A549 (cell line): ENCODE measurements around the gene CACNG5. TPM values are rescaled to one million over a fixed set of nuclear protein-coding genes. Genes with fewer than 3 reads are reported as not detected.

Experiments used
- ATAC-seq, 2 experiments: fragments of 200-7000 bp in 1 of 2; fragments of >200 bp in 1 of 2; cut with Nextera tagmentation in 1 of 2; cut with Tn5 transposase in 1 of 2; 3 replicates each; pipeline versions ENCODE4 v1.8.0 to v1.9.1; 2018 to 2020; ENCODE audit warnings: mild to moderate bottlenecking in 1 of 2, moderate library complexity in 1 of 2
- CTCF ChIA-PET: fragments of 300-600 bp; sonication (Branson Sonifier 250); formaldehyde crosslinking; extraction: SDS; loops from one replicate; lab custom pipeline; 2021; ENCODE audit warnings: antibody characterized with exemption, inconsistent platforms; lab: Yijun Ruan, JAX
- POLR2A ChIA-PET: fragments of 350-600 bp; formaldehyde crosslinking; extraction: SDS; loops from one replicate; lab custom pipeline; 2021; ENCODE audit warnings: antibody characterized with exemption, inconsistent platforms; lab: Yijun Ruan, JAX
- DNase-seq, 2 experiments: peaks; one replicate each; pipeline versions ENCODE4 v3.0.0 to v3.0.0-alpha.2; 2011 to 2016; ENCODE audit warnings: low read depth in 1 of 2, low spot score in 1 of 2
- FAIRE-seq: peaks from 2 replicates; lab custom pipeline; 2011; peaks lifted over from hg19 to GRCh38; lab: Jason Lieb, UNC
- H3K27ac ChIP-seq, 2 experiments: fragments of >200 bp; sonication (Bioruptor Twin); formaldehyde crosslinking; 3 replicates each; pipeline ENCODE4 v1.5.1; 2016 to 2017
- H3K4me1 ChIP-seq: fragments of >200 bp; sonication (Bioruptor Twin); formaldehyde crosslinking; 3 replicates; pipeline ENCODE4 v1.6.1; 2016
- H3K4me2 ChIP-seq: fragments of >200 bp; sonication (Bioruptor Twin); formaldehyde crosslinking; 3 replicates; pipeline ENCODE4 v1.6.1; 2016
- H3K4me3 ChIP-seq: fragments of >200 bp; sonication (Bioruptor Twin); formaldehyde crosslinking; 3 replicates; pipeline ENCODE4 v1.5.1; 2016
- H3K9me3 ChIP-seq: fragments of >200 bp; sonication (Bioruptor Twin); formaldehyde crosslinking; 3 replicates; pipeline ENCODE4 v1.6.1; 2016
- BHLHE40 ChIP-seq: IDR thresholded peaks from 2 replicates; pipeline ENCODE4 v1.6.1; 2012; ENCODE audit warnings: low read depth, low read length, inconsistent platforms
- CBX8 ChIP-seq: fragments of 200-600 bp; sonication (generic); IDR thresholded peaks from 2 replicates; pipeline ENCODE4 v1.6.1; 2016
- CTCF ChIP-seq: fragments of >200 bp; sonication (Bioruptor Twin); formaldehyde crosslinking; IDR thresholded peaks from 3 replicates; pipeline ENCODE4 v1.5.1; 2016
- EHF ChIP-seq: fragments of 250-450 bp; sonication (Bioruptor Pico); IDR thresholded peaks from 2 replicates; pipeline ENCODE4 v1.5.0; 2020; ENCODE audit warnings: mild to moderate bottlenecking
- ESRRA ChIP-seq: fragments of 150-350 bp; IDR thresholded peaks from 2 replicates; pipeline ENCODE4 v1.6.1; 2014; ENCODE audit warnings: mild to moderate bottlenecking, low read length, borderline replicate concordance
- FOSL2 ChIP-seq, 2 experiments: fragments of 450-650 bp in 1 of 2; fragments of >200 bp in 1 of 2; sonication (Bioruptor Twin) in 1 of 2; formaldehyde crosslinking; IDR thresholded peaks; 2 replicates each; pipeline versions ENCODE4 v1.5.0 to v1.6.1; 2016 to 2020; ENCODE audit warnings: mild to moderate bottlenecking in 1 of 2, moderate library complexity in 1 of 2
- GATA3 ChIP-seq: IDR thresholded peaks from 2 replicates; pipeline ENCODE4 v1.6.1; 2012; ENCODE audit warnings: borderline replicate concordance
- HOXB5 ChIP-seq: fragments of 250-450 bp; sonication (Bioruptor Pico); IDR thresholded peaks from 2 replicates; pipeline ENCODE4 v1.5.0; 2020; ENCODE audit warnings: mild to moderate bottlenecking, moderate library complexity
- NFE2L2 ChIP-seq: fragments of 150-350 bp; conservative IDR thresholded peaks from 2 replicates; pipeline ENCODE4 v1.6.1; 2014; ENCODE audit warnings: low read length
- NR3C1 ChIP-seq: fragments of >200 bp; sonication (Bioruptor Twin); formaldehyde crosslinking; IDR thresholded peaks from 3 replicates; pipeline ENCODE4 v1.6.1; 2017
- RARB ChIP-seq: fragments of 250-450 bp; sonication (Bioruptor Pico); IDR thresholded peaks from 2 replicates; pipeline ENCODE4 v1.8.0; 2021; ENCODE audit warnings: mild to moderate bottlenecking, moderate library complexity
- REST ChIP-seq: fragments of 200-600 bp; sonication (generic); IDR thresholded peaks from 2 replicates; pipeline ENCODE4 v1.6.1; 2016; ENCODE audit warnings: antibody characterized with exemption, mild to moderate bottlenecking, moderate library complexity
- RFX5 ChIP-seq: fragments of 450-650 bp; IDR thresholded peaks from 2 replicates; pipeline ENCODE4 v1.7.1; 2014; ENCODE audit warnings: antibody characterized with exemption, mild to moderate bottlenecking, moderate library complexity
- RNF2 ChIP-seq: fragments of 200-600 bp; sonication (generic); IDR thresholded peaks from 2 replicates; pipeline ENCODE4 v1.6.1; 2016; ENCODE audit warnings: low read depth, mild to moderate bottlenecking, antibody characterized with exemption, moderate library complexity, borderline replicate concordance
- SMC3 ChIP-seq: fragments of >200 bp; sonication (Bioruptor Twin); formaldehyde crosslinking; IDR thresholded peaks from 3 replicates; pipeline ENCODE4 v1.6.1; 2018; ENCODE audit warnings: inconsistent platforms
- SREBF2 ChIP-seq: fragments of 450-650 bp; IDR thresholded peaks from 2 replicates; pipeline ENCODE4 v1.6.1; 2014; ENCODE audit warnings: mild to moderate bottlenecking, moderate library complexity
- USF2 ChIP-seq: fragments of 450-650 bp; IDR thresholded peaks from 2 replicates; pipeline ENCODE4 v1.6.1; 2014; ENCODE audit warnings: antibody characterized with exemption
- WGBS: methylation state at CpG from one replicate; pipeline ENCODE4 v1.1.6; 2017; ENCODE audit errors: missing lambda C conversion rate; 5-methylcytosine and 5-hydroxymethylcytosine counted together
- polyA plus RNA-seq, 4 experiments: library from polyadenylated mRNA; depleted of rRNA in 3 of 4; stranded (reverse); fragments of >200 nt; fragmentation: RNase III in 1 of 4; extraction: RNeasy Plus Mini Kit Qiagen cat#74134 plus additional on column Dnase treatment in 1 of 4; gene quantifications; 2 replicates in 3 of 4; 3 replicates in 1 of 4; pipeline ENCODE4 v1.2.3, GENCODE V29; 2011 to 2017
- TF ChIP-seq, protein P1 (sequence below): IDR thresholded peaks from 2 replicates; pipeline ENCODE4 v1.6.1; 2012; ENCODE audit warnings: low read depth, borderline replicate concordance
- TF ChIP-seq, protein P2 (sequence below): fragments of 250-450 bp; sonication (Bioruptor Pico); IDR thresholded peaks from 2 replicates; pipeline ENCODE4 v1.5.0; 2021; ENCODE audit warnings: mild to moderate bottlenecking, moderate library complexity, borderline replicate concordance

The CACNG5 gene
- polyA plus RNA-seq, 2 of the 4 experiments (the other 2 are of a cell fraction), result 0.09 TPM; not detected in 1

- FAIRE-seq, result no peak
- H3K4me1 ChIP-seq, result no peaks in the 10 kb centered on the region
- no peak for DNase-seq
- no peaks in the 10 kb centered on the region for H3K9me3 ChIP-seq
- TF ChIP-seq, protein P1, sequence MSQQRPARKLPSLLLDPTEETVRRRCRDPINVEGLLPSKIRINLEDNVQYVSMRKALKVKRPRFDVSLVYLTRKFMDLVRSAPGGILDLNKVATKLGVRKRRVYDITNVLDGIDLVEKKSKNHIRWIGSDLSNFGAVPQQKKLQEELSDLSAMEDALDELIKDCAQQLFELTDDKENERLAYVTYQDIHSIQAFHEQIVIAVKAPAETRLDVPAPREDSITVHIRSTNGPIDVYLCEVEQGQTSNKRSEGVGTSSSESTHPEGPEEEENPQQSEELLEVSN, result no peak
- TF ChIP-seq GATA3 (no peak), ESRRA (no peak), FOSL2 (IDR thresholded peaks at IDR 0.05) (no peak), FOSL2 (CRISPR knock-in tag; IDR thresholded peaks at IDR 0.05) (no peak), RNF2 (no peak), BHLHE40 (no peak), HOXB5 (CRISPR knock-in tag) (no peak), SMC3 (no peak), CBX8 (no peak), EHF (CRISPR knock-in tag) (no peak), RFX5 (no peak), USF2 (no peak), NFE2L2 (no peak), SREBF2 (no peak), NR3C1 (no peak)
- TF ChIP-seq, protein P2, sequence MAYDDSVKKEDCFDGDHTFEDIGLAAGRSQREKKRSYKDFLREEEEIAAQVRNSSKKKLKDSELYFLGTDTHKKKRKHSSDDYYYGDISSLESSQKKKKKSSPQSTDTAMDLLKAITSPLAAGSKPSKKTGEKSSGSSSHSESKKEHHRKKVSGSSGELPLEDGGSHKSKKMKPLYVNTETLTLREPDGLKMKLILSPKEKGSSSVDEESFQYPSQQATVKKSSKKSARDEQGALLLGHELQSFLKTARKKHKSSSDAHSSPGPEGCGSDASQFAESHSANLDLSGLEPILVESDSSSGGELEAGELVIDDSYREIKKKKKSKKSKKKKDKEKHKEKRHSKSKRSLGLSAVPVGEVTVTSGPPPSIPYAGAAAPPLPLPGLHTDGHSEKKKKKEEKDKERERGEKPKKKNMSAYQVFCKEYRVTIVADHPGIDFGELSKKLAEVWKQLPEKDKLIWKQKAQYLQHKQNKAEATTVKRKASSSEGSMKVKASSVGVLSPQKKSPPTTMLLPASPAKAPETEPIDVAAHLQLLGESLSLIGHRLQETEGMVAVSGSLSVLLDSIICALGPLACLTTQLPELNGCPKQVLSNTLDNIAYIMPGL, result no peak
- no peak overlapping the region for H3K4me2 ChIP-seq
- no peak overlapping the region for H3K27ac ChIP-seq
- 61% methylated on average over 5 of the region's 5 CpGs for WGBS
- ChIA-PET CTCF (no interaction called here), POLR2A (no interaction called here)
- ATAC-seq, result no peak
- no peak overlapping the region for H3K4me3 ChIP-seq
Measured at GRCh38 chr17:66928949-66929348, 94.0 kb downstream of the CACNG5 start.

- no peak for FAIRE-seq
- TF ChIP-seq REST (peak; percentile 14; the same call in 1 of the 2 replicates), RARB (CRISPR knock-in tag) (no peak), CTCF (no peak)
- TF ChIP-seq, all 56 proteins: peak for 1
- ChIA-PET POLR2A (no interaction called here), CTCF (interaction anchor here (1.3 to 4.7 kb wide), 6 partner anchors 11 to 23 kb away, joined by 4 to 22 read pairs (median 5); no protein-coding TSS in a partner anchor)
- ATAC-seq (no peak), DNase-seq (no peak)
- Histone ChIP-seq H3K4me2 (no peak overlapping the region), H3K27ac (no peak overlapping the region), H3K4me1 (no peaks in the 10 kb centered on the region), H3K4me3 (no peak overlapping the region), H3K9me3 (no peaks in the 10 kb centered on the region)
- WGBS, result 80% methylated on average over 1 of the region's 1 CpG
Measured at GRCh38 chr17:66929591-66929990, 94.7 kb downstream of the CACNG5 start.
